Cardiac muscle cell (in vitro differentiated cells and primary cell): ENCODE measurements around the gene MRPS23. TPM values are rescaled to one million over a fixed set of nuclear protein-coding genes. Genes with fewer than 3 reads are reported as not detected.

Source experiments
- DNase-seq, 2 donors: peaks; one replicate each; pipeline versions ENCODE4 v3.0.0 to v3.0.0-alpha.2; 2010 to 2017; ENCODE audit warnings: low read depth in 1 of 2, low spot score in 1 of 2
- H3K27ac ChIP-seq: fragments of 200-600 bp; sonication (generic); 2 replicates; pipeline ENCODE4 v1.5.1; 2016
- H3K27me3 ChIP-seq: fragments of 200-600 bp; sonication (generic); 2 replicates; pipeline ENCODE4 v1.6.0; 2016; ENCODE audit warnings: control low read depth
- H3K36me3 ChIP-seq: fragments of 200-600 bp; sonication (generic); 2 replicates; pipeline ENCODE4 v1.5.1; 2016; ENCODE audit warnings: control low read depth
- H3K4me1 ChIP-seq: fragments of 200-600 bp; sonication (generic); 2 replicates; pipeline ENCODE4 v1.8.1; 2017; ENCODE audit warnings: low read depth, mild to moderate bottlenecking, mixed run types
- H3K4me3 ChIP-seq: fragments of 200-600 bp; sonication (generic); 2 replicates; pipeline ENCODE4 v1.5.1; 2016; ENCODE audit warnings: mild to moderate bottlenecking
- H3K9me3 ChIP-seq: fragments of 200-600 bp; sonication (generic); 2 replicates; pipeline ENCODE4 v1.5.1; 2017; ENCODE audit warnings: low read depth, mild to moderate bottlenecking, control low read depth
- polyA plus RNA-seq: library from polyadenylated mRNA; unstranded; fragments of >200 nt; fragmentation: Nextera tagmentation; extraction: Ambion mirVana; gene quantifications from 2 replicates; pipeline ENCODE4 v1.2.1, GENCODE V29; 2016
- total RNA-seq: library from RNA; depleted of rRNA; stranded (reverse); fragments of >200 nt; gene quantifications from 2 replicates; pipeline ENCODE4 v1.2.3, GENCODE V29; 2016
- TF ChIP-seq, protein P1 (sequence below): IDR thresholded peaks from 2 replicates; pipeline ENCODE4 v1.5.1; 2012; ENCODE audit warnings: low read depth, mild to moderate bottlenecking, low read length

MRPS23 gene
- total and polyA plus RNA-seq, 2 experiments from 2014 or later, result 24.4 to 87.9 TPM

GRCh38 chr17:57823469-57824401 lies 26.1 kb downstream of the MRPS23 start:
- Histone ChIP-seq H3K27me3 (no peaks in the 10 kb centered on the region), H3K4me3 (no peak overlapping the region), H3K9me3 (no peaks in the 10 kb centered on the region), H3K4me1 (no peaks in the 10 kb centered on the region), H3K27ac (no peak overlapping the region), H3K36me3 (no peaks in the 10 kb centered on the region)
- DNase-seq, result peak in 1 of 2 donors; percentile 52
- TF ChIP-seq, protein P1, sequence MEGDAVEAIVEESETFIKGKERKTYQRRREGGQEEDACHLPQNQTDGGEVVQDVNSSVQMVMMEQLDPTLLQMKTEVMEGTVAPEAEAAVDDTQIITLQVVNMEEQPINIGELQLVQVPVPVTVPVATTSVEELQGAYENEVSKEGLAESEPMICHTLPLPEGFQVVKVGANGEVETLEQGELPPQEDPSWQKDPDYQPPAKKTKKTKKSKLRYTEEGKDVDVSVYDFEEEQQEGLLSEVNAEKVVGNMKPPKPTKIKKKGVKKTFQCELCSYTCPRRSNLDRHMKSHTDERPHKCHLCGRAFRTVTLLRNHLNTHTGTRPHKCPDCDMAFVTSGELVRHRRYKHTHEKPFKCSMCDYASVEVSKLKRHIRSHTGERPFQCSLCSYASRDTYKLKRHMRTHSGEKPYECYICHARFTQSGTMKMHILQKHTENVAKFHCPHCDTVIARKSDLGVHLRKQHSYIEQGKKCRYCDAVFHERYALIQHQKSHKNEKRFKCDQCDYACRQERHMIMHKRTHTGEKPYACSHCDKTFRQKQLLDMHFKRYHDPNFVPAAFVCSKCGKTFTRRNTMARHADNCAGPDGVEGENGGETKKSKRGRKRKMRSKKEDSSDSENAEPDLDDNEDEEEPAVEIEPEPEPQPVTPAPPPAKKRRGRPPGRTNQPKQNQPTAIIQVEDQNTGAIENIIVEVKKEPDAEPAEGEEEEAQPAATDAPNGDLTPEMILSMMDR, result no peak

- peaks cover 8% of the 10 kb centered on the region for H3K27me3 ChIP-seq
- no peaks in the 10 kb centered on the region for H3K4me1 ChIP-seq
- no peaks in the 10 kb centered on the region for H3K36me3 ChIP-seq
- TF ChIP-seq, protein P1, result no peak
- no peak for DNase-seq
- no peaks in the 10 kb centered on the region for H3K9me3 ChIP-seq
- H3K4me3 ChIP-seq, result no peak overlapping the region
- no peak overlapping the region for H3K27ac ChIP-seq
Measured at GRCh38 chr17:57819867-57820266, 30.0 kb downstream of the MRPS23 start.

DNA sequence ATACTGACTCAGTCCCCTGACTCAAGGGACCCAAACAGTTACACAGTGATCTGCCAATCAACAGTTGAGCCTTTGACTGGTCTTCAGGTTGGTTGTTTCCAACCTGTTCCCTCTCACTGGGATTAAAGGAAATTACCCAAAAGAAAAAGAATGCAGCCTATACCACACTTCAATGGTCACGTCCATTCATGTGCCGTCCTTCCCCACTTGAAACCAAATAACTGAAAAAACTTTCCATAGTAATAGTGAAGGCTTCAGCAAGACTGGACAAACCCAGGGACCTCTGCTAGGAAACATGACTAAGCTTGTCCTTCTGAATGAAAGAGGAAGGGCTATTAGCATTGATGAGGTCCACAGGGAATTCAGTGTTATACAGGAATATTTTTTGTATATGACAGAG lies 30.6 kb downstream of the MRPS23 start:
- DNase-seq, result no peak
- TF ChIP-seq, protein P1, result no peak

GRCh38 chr17:57818066-57818465 lies 31.8 kb downstream of the MRPS23 start:
- Histone ChIP-seq H3K27me3 (peaks cover 8% of the 10 kb centered on the region), H3K4me1 (no peaks in the 10 kb centered on the region), H3K27ac (no peak overlapping the region), H3K9me3 (no peaks in the 10 kb centered on the region), H3K4me3 (no peak overlapping the region), H3K36me3 (no peaks in the 10 kb centered on the region)
- DNase-seq, result no peak
- TF ChIP-seq, protein P1, result no peak

More for the DNA sequence above, 30.6 kb downstream of the MRPS23 start:
- Histone ChIP-seq H3K4me3 (no peak overlapping the region), H3K27ac (no peak overlapping the region), H3K4me1 (no peaks in the 10 kb centered on the region), H3K9me3 (no peaks in the 10 kb centered on the region), H3K27me3 (peaks cover 8% of the 10 kb centered on the region), H3K36me3 (no peaks in the 10 kb centered on the region)

DNA sequence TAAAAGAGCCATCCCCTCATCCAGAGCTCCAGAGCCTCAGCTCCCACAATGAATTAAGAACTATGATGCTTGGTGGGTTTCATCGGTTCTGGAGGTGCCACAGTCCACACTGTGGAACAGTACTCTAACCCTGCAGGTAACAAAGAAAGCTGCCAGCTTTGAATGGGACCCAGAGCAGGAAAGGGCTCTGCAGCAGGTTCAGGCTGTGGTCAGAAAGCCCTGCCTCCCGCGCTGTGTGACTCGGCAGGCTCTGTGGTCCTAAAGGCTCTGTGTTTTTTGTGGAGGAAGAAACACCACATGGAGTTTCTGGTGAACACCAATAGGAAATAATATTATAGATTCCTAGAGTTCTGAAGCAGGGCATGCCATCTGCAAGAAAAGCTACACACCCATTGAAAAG lies 32.5 kb downstream of the MRPS23 start:
- TF ChIP-seq, protein P1, result no peak
- H3K9me3 ChIP-seq, result no peaks in the 10 kb centered on the region
- no peak overlapping the region for H3K4me3 ChIP-seq
- DNase-seq, result no peak
- H3K36me3 ChIP-seq, result no peaks in the 10 kb centered on the region
- no peaks in the 10 kb centered on the region for H3K4me1 ChIP-seq
- H3K27ac ChIP-seq, result no peak overlapping the region
- H3K27me3 ChIP-seq, result peaks cover 8% of the 10 kb centered on the region
